HG02759 (cell line): ENCODE data around the gene ELMO1.

Experiments
- ATAC-seq: cut with Tn5 transposase; IDR thresholded peaks from one replicate; pipeline ENCODE4 v1.9.1; 2021; ENCODE audit warnings: mild to moderate bottlenecking, moderate library complexity; ENCODE audit not compliant: unreplicated experiment

Gene ELMO1

GRCh38 chr7:37109843-37110242 lies 338.8 kb downstream of the ELMO1 start:
- ATAC-seq = no peak

GRCh38 chr7:37109016-37109683 lies 339.5 kb downstream of the ELMO1 start:
- no peak for ATAC-seq

GRCh38 chr7:37108615-37109014 lies 340.0 kb downstream of the ELMO1 start:
- no peak for ATAC-seq

- no peak for ATAC-seq
These were observed 341.5 kb downstream of the ELMO1 start for GRCh38 chr7:37107047-37107750.

GRCh38 chr7:37105762-37106161 lies 342.9 kb downstream of the ELMO1 start:
- ATAC-seq = no peak

- ATAC-seq = no peak
These were observed 343.7 kb downstream of the ELMO1 start for GRCh38 chr7:37104822-37105518.

GRCh38 chr7:37102518-37103137 lies 346.0 kb downstream of the ELMO1 start:
- ATAC-seq = no peak

GRCh38 chr7:37100735-37101331 lies 347.8 kb downstream of the ELMO1 start:
- ATAC-seq = no peak

GRCh38 chr7:37098762-37099161 lies 349.9 kb downstream of the ELMO1 start:
- ATAC-seq = no peak

GRCh38 chr7:37097983-37098382 lies 350.7 kb downstream of the ELMO1 start:
- no peak for ATAC-seq

GRCh38 chr7:37097276-37097675 lies 351.4 kb downstream of the ELMO1 start:
- no peak for ATAC-seq

- ATAC-seq = no peak
These were observed 352.3 kb downstream of the ELMO1 start for GRCh38 chr7:37096341-37096740.

- no peak for ATAC-seq
These were observed 353.5 kb downstream of the ELMO1 start for GRCh38 chr7:37095122-37095521.

GRCh38 chr7:37093257-37093656 lies 355.4 kb downstream of the ELMO1 start:
- no peak for ATAC-seq

GRCh38 chr7:37092548-37092947 lies 356.1 kb downstream of the ELMO1 start:
- ATAC-seq = no peak

- ATAC-seq = no peak
These were observed 358.7 kb downstream of the ELMO1 start for GRCh38 chr7:37089972-37090371.

- ATAC-seq = no peak
These were observed 363.1 kb downstream of the ELMO1 start for GRCh38 chr7:37085600-37085999.

GRCh38 chr7:37084303-37084702 lies 364.4 kb downstream of the ELMO1 start:
- no peak for ATAC-seq

GRCh38 chr7:37083311-37084096 lies 365.2 kb downstream of the ELMO1 start:
- ATAC-seq = no peak

GRCh38 chr7:37081436-37081835 lies 367.2 kb downstream of the ELMO1 start:
- ATAC-seq = no peak
